Lower lobe of right lung (tissue), 2 donors: Measurements from ENCODE around the gene CHI3L1. TPM values are rescaled to one million over a fixed set of nuclear protein-coding genes. Genes with fewer than 3 reads are reported as not detected.

Experiments
- ATAC-seq, 2 donors: fragments of 200-7000 bp; cut with Tn5 transposase; one replicate each; pipeline ENCODE4 v1.9.1; 2020 to 2022; ENCODE audit warnings: mild to moderate bottlenecking in 2 of 2, moderate library complexity in 2 of 2
- DNase-seq: peaks from one replicate; pipeline ENCODE4 v3.0.0-alpha.2; 2020
- H3K27ac ChIP-seq: fragments of 200-600 bp; one replicate; pipeline ENCODE4 v1.8.0; 2022
- H3K27me3 ChIP-seq: fragments of 200-600 bp; one replicate; pipeline ENCODE4 v1.8.0; 2022; ENCODE audit warnings: low read depth
- H3K36me3 ChIP-seq: fragments of 200-600 bp; one replicate; pipeline ENCODE4 v1.8.0; 2022; ENCODE audit warnings: mild to moderate bottlenecking
- H3K4me1 ChIP-seq: fragments of 200-600 bp; one replicate; pipeline ENCODE4 v1.8.0; 2022
- H3K4me3 ChIP-seq: fragments of 200-600 bp; one replicate; pipeline ENCODE4 v1.8.0; 2022; ENCODE audit warnings: mild to moderate bottlenecking
- H3K9me3 ChIP-seq: fragments of 200-600 bp; one replicate; pipeline ENCODE4 v1.8.0; 2022
- CTCF ChIP-seq: fragments of 200-600 bp; IDR thresholded peaks from one replicate; pipeline ENCODE4 v1.8.0; 2022; ENCODE audit warnings: antibody characterized with exemption, mild to moderate bottlenecking
- intact Hi-C: fragments of 100-400 bp; cut with DNase I; formaldehyde crosslinking; loops from one replicate; pipeline ENCODE4 v1.11.0; 2022
- total RNA-seq: library from RNA; stranded (reverse); fragmentation: NEBNext Ultra II Directional; extraction: Animal tissue kit (Norgen Biotek cat#: 25700); gene quantifications from one replicate; pipeline ENCODE4 v1.2.1, GENCODE V29; 2021
- donor health status: DM: no; HTN: yes; CAD: no; lungs with severe emphysema.

CHI3L1 gene
- total RNA-seq, 1 donor from 2014 or later = 22.2 TPM

- H3K4me3 ChIP-seq = no peak overlapping the region
- no peak overlapping the region for H3K27ac ChIP-seq
- TF ChIP-seq CTCF = no peak
- H3K4me1 ChIP-seq = no peaks in the 10 kb centered on the region
- no peaks in the 10 kb centered on the region for H3K27me3 ChIP-seq
- no peaks in the 10 kb centered on the region for H3K9me3 ChIP-seq
- intact Hi-C loops = no loop called here
- H3K36me3 ChIP-seq = no peaks in the 10 kb centered on the region
- DNase-seq (no peak), ATAC-seq (no peak)
These were observed 38.6 kb upstream of the CHI3L1 start for GRCh38 chr1:203225071-203225470.

- H3K27ac ChIP-seq = no peak overlapping the region
- no peak overlapping the region for H3K4me3 ChIP-seq
- no peak for TF ChIP-seq CTCF
- no peaks in the 10 kb centered on the region for H3K4me1 ChIP-seq
- no peaks in the 10 kb centered on the region for H3K9me3 ChIP-seq
- DNase-seq = no peak
- no peaks in the 10 kb centered on the region for H3K36me3 ChIP-seq
- H3K27me3 ChIP-seq = no peaks in the 10 kb centered on the region
- intact Hi-C loops = no loop called here
- ATAC-seq = no peak
These were observed 36.7 kb upstream of the CHI3L1 start for GRCh38 chr1:203223012-203223775.

- ATAC-seq (no peak), DNase-seq (no peak)
- Histone ChIP-seq H3K9me3 (no peaks in the 10 kb centered on the region), H3K36me3 (no peaks in the 10 kb centered on the region), H3K4me1 (peaks cover 7% of the 10 kb centered on the region), H3K4me3 (no peak overlapping the region), H3K27me3 (peaks cover 10% of the 10 kb centered on the region), H3K27ac (no peak overlapping the region)
- intact Hi-C loops = no loop called here
- no peak for TF ChIP-seq CTCF
These were observed 33.4 kb upstream of the CHI3L1 start for GRCh38 chr1:203219934-203220333.

GRCh38 chr1:203219171-203219570, 32.7 kb upstream of the CHI3L1 start:
- Histone ChIP-seq H3K36me3 (no peaks in the 10 kb centered on the region), H3K9me3 (no peaks in the 10 kb centered on the region), H3K27me3 (peaks cover 10% of the 10 kb centered on the region), H3K4me3 (no peak overlapping the region), H3K4me1 (peaks cover 7% of the 10 kb centered on the region), H3K27ac (no peak overlapping the region)
- TF ChIP-seq CTCF = no peak
- no peak for ATAC-seq
- intact Hi-C loops = no loop called here
- no peak for DNase-seq

GRCh38 chr1:203217668-203218067, 31.2 kb upstream of the CHI3L1 start:
- TF ChIP-seq CTCF = no peak
- intact Hi-C loops = no loop called here
- Histone ChIP-seq H3K9me3 (no peaks in the 10 kb centered on the region), H3K4me3 (no peak overlapping the region), H3K4me1 (peaks cover 7% of the 10 kb centered on the region), H3K27ac (no peak overlapping the region), H3K36me3 (no peaks in the 10 kb centered on the region), H3K27me3 (peaks cover 10% of the 10 kb centered on the region)
- no peak for DNase-seq
- no peak for ATAC-seq
